Fibroblast of lung (primary cell): ENCODE measurements around the gene LRRC37A.
"Not testable (repeated sequence)": the region's sequence is repeated elsewhere in the genome, so short reads cannot be mapped to it uniquely, and the experiment has no call there.

Source experiments
- CTCF ChIP-seq, 2 donors: IDR thresholded peaks in 1 of 2; conservative IDR thresholded peaks in 1 of 2; 1 replicate in 1 of 2; 2 replicates in 1 of 2; pipeline ENCODE4 v1.5.1; 2011 to 2012; ENCODE audit warnings: low read length in 2 of 2, control low read depth in 1 of 2, inconsistent platforms in 1 of 2, low read depth in 1 of 2, mild to moderate bottlenecking in 1 of 2
- EZH2 ChIP-seq: IDR thresholded peaks from 2 replicates; pipeline ENCODE4 v1.5.1; 2012; ENCODE audit warnings: low read length, control low read depth, mild to moderate bottlenecking; ENCODE audit errors: missing control alignments

GRCh38 chr17:46284467-46284866, 10.5 kb upstream of the LRRC37A start:
- not testable (repeated sequence) for TF ChIP-seq CTCF (conservative IDR thresholded peaks at IDR 0.05 in 1 of 2, IDR thresholded peaks at IDR 0.05 in 1 of 2; ENCODE audit: low read depth in 1 of 2, low read length in 2 of 2); EZH2
